Activated CD4-positive, CD25-positive, alpha-beta regulatory T cell (primary cell): Measurements from ENCODE around the gene METTL16.

Experiments used
- DNase-seq, 4 experiments: peaks; one replicate each; lab custom pipeline; 2025; lab: John Stamatoyannopoulos, UW

METTL16 gene

GRCh38 chr17:2414446-2415064 is 97.1 kb downstream of the METTL16 start:
- DNase-seq, result no peak

GRCh38 chr17:2412561-2413021 is 99.1 kb downstream of the METTL16 start:
- DNase-seq, result no peak

- DNase-seq, result no peak
These were observed 100.7 kb downstream of the METTL16 start for GRCh38 chr17:2410951-2411350.

- DNase-seq, result no peak
These were observed 104.5 kb downstream of the METTL16 start for GRCh38 chr17:2406903-2407790.

- DNase-seq, result no peak
These were observed 105.3 kb downstream of the METTL16 start for GRCh38 chr17:2406271-2406902.

- DNase-seq, result no peak
These were observed 106.3 kb downstream of the METTL16 start for GRCh38 chr17:2405247-2405926.

- no peak for DNase-seq
These were observed 108.6 kb downstream of the METTL16 start for GRCh38 chr17:2403044-2403443.

- no peak for DNase-seq
These were observed 109.1 kb downstream of the METTL16 start for GRCh38 chr17:2402544-2402943.

- DNase-seq, result peak; percentile 96 to 98 (median 98)
These were observed 110.1 kb downstream of the METTL16 start for GRCh38 chr17:2401426-2402221.

GRCh38 chr17:2400877-2401425 is 110.7 kb downstream of the METTL16 start, which contains the start of gene MNT:
Gene MNT, minus strand, starts transcription at chr17:2401060. Its CDS starts 348 bp downstream, at chr17:2400712.
- peak; percentile 85 to 96 (median 90) for DNase-seq

GRCh38 chr17:2400474-2400866 is 111.2 kb downstream of the METTL16 start:
- peak in 3 of 4 experiments; percentile 33 to 39 (median 39) for DNase-seq

GRCh38 chr17:2399572-2400473 is 111.9 kb downstream of the METTL16 start:
- peak; percentile 83 to 90 (median 87) for DNase-seq

- DNase-seq, result peak in 3 of 4 experiments; percentile 27 to 36 (median 28)
These were observed 112.8 kb downstream of the METTL16 start for GRCh38 chr17:2398655-2399571.

- DNase-seq, result no peak
These were observed 113.5 kb downstream of the METTL16 start for GRCh38 chr17:2398182-2398581.

GRCh38 chr17:2397247-2398171 is 114.2 kb downstream of the METTL16 start:
- no peak for DNase-seq

- DNase-seq, result peak in 1 of 4 experiments; percentile 37
These were observed 115.0 kb downstream of the METTL16 start for GRCh38 chr17:2396568-2397246.

GRCh38 chr17:2396192-2396567 is 115.5 kb downstream of the METTL16 start:
- no peak for DNase-seq
